H1 (cell line): Measurements from ENCODE around the gene PIF1. TPM values are rescaled to one million over a fixed set of nuclear protein-coding genes. Genes with fewer than 3 reads are reported as not detected.
A peak's percentile ranks its signal among the peaks of the same experiment; 100 is the strongest.

Experiments
- ASH2L ChIP-seq: fragments of 200-600, 300-600 bp; sonication (generic); IDR thresholded peaks from one replicate; pipeline ENCODE4 v1.7.1; 2017; ENCODE audit warnings: low read length
- CBX5 ChIP-seq: fragments of 300-800, 300-1000 bp; sonication (generic); IDR thresholded peaks from 2 replicates; pipeline ENCODE4 v1.7.1; 2016; ENCODE audit warnings: antibody characterized with exemption, low read length, low read depth
- CBX8 ChIP-seq: fragments of 300-800, 300-1000 bp; sonication (generic); IDR thresholded peaks from 2 replicates; pipeline ENCODE4 v1.7.1; 2016; ENCODE audit warnings: low read depth, low read length, borderline replicate concordance
- CEBPB ChIP-seq: IDR thresholded peaks from 2 replicates; pipeline ENCODE4 v1.6.1; 2012; ENCODE audit warnings: low read depth, low read length
- CREB1 ChIP-seq: IDR thresholded peaks from 2 replicates; pipeline ENCODE4 v1.6.1; 2012; ENCODE audit warnings: inconsistent platforms
- EGR1 ChIP-seq: IDR thresholded peaks from 2 replicates; pipeline ENCODE4 v1.6.1; 2011; ENCODE audit warnings: low read depth, low read length, borderline replicate concordance
- GABPA ChIP-seq: IDR thresholded peaks from 2 replicates; pipeline ENCODE4 v1.6.1; 2011; ENCODE audit warnings: mild to moderate bottlenecking, low read length, moderate library complexity, borderline replicate concordance; ENCODE audit not compliant: insufficient read depth
- HDAC6 ChIP-seq: IDR thresholded peaks from one replicate; pipeline ENCODE4 v1.7.1; 2012; ENCODE audit warnings: low read depth, mild to moderate bottlenecking, inconsistent platforms, low read length, moderate library complexity
- JUN ChIP-seq: IDR thresholded peaks from 2 replicates; pipeline ENCODE4 v1.6.1; 2011; ENCODE audit warnings: low read depth, mild to moderate bottlenecking, improper control_type of control experiment, low read length
- JUND ChIP-seq: IDR thresholded peaks from 2 replicates; pipeline ENCODE4 v1.6.1; 2011; ENCODE audit warnings: mild to moderate bottlenecking, improper control_type of control experiment, low read length
- KDM5A ChIP-seq: fragments of 200-600 bp; IDR thresholded peaks from 2 replicates; pipeline ENCODE4 v1.7.1; 2012; ENCODE audit warnings: mild to moderate bottlenecking, low read length, inconsistent platforms, mixed read lengths
- RAD21 ChIP-seq, 2 experiments: IDR thresholded peaks in 1 of 2; conservative IDR thresholded peaks in 1 of 2; 2 replicates each; pipeline ENCODE4 v1.6.1; 2011; ENCODE audit warnings: low read depth in 2 of 2, low read length in 2 of 2, improper control_type of control experiment in 1 of 2, inconsistent platforms in 1 of 2, mild to moderate bottlenecking in 1 of 2, moderate library complexity in 1 of 2
- RFX5 ChIP-seq: IDR thresholded peaks from 2 replicates; pipeline ENCODE4 v1.6.1; 2011; ENCODE audit warnings: low read depth, low read length, improper control_type of control experiment, borderline replicate concordance
- RXRA ChIP-seq: IDR thresholded peaks from 2 replicates; pipeline ENCODE4 v1.6.1; 2011; ENCODE audit warnings: low read depth, mild to moderate bottlenecking, low read length, moderate library complexity; ENCODE audit not compliant: insufficient read depth
- SAP30 ChIP-seq: fragments of 300-600 bp; sonication (generic); IDR thresholded peaks from 2 replicates; pipeline ENCODE4 v1.7.1; 2012; ENCODE audit warnings: low read length, moderate library complexity, mild to moderate bottlenecking, inconsistent platforms; ENCODE audit not compliant: insufficient read depth, insufficient replicate concordance
- SIX5 ChIP-seq: IDR thresholded peaks from 2 replicates; pipeline ENCODE4 v1.6.1; 2011; ENCODE audit warnings: mild to moderate bottlenecking, low read depth, low read length
- SP2 ChIP-seq: IDR thresholded peaks from 2 replicates; pipeline ENCODE4 v1.6.1; 2012; ENCODE audit warnings: mild to moderate bottlenecking, low read length, inconsistent platforms
- SUZ12 ChIP-seq: fragments of 200-600 bp; sonication (generic); IDR thresholded peaks from 2 replicates; pipeline ENCODE4 v1.6.1; 2012; ENCODE audit warnings: mild to moderate bottlenecking, inconsistent platforms, low read length, moderate library complexity, mixed read lengths
- TEAD4 ChIP-seq: IDR thresholded peaks from 2 replicates; pipeline ENCODE4 v1.6.1; 2012; ENCODE audit warnings: low read depth, low read length, inconsistent platforms, mixed read lengths
- YY1 ChIP-seq: IDR thresholded peaks from 2 replicates; pipeline ENCODE4 v1.6.1; 2011; ENCODE audit warnings: low read depth, mild to moderate bottlenecking, low read length
- ZNF274 ChIP-seq: IDR thresholded peaks from 2 replicates; pipeline ENCODE4 v1.7.0; 2012; ENCODE audit warnings: low read length, borderline replicate concordance; ENCODE audit errors: extremely low read depth
- polyA plus RNA-seq, 7 experiments: library from polyadenylated mRNA; depleted of rRNA in 3 of 7; stranded (reverse) in 5 of 7; unstranded in 2 of 7; fragments of >200 nt in 5 of 7; fragments of 200-250 nt in 2 of 7; gene quantifications; 1 replicate in 5 of 7; 2 replicates in 1 of 7; 4 replicates in 1 of 7; pipeline versions ENCODE4 v1.2.1 to v1.2.3, GENCODE V29; 2011 to 2013; ENCODE audit warnings: missing spikeins in 2 of 7, mixed read lengths in 2 of 7
- total RNA-seq: library from RNA; stranded (reverse); fragmentation: NEBNext Ultra II Directional; extraction: Animal tissue kit (Norgen Biotek cat#: 25700); gene quantifications from 2 replicates; pipeline ENCODE4 v1.2.1, GENCODE V29; 2021
- TF ChIP-seq, protein P1 (sequence below): IDR thresholded peaks from 2 replicates; pipeline ENCODE4 v1.6.1; 2011; ENCODE audit warnings: low read depth, mild to moderate bottlenecking, low read length; ENCODE audit not compliant: insufficient read depth
- TF ChIP-seq, protein P2 (sequence below), 3 experiments: IDR thresholded peaks; 1 replicate in 2 of 3; 2 replicates in 1 of 3; pipeline versions ENCODE4 v1.5.1 to v1.6.1; 2011; ENCODE audit warnings: low read length in 3 of 3, mild to moderate bottlenecking in 3 of 3, inconsistent platforms in 2 of 3, low read depth in 1 of 3, moderate library complexity in 1 of 3; ENCODE audit not compliant: insufficient read depth in 1 of 3; ENCODE audit errors: control extremely low read depth in 1 of 3

The PIF1 gene
- total and polyA plus RNA-seq, 2 of the 8 experiments (the other 6 are each of a cell fraction or from before 2014, with no cell fraction given), result 73.3 to 138 TPM

DNA sequence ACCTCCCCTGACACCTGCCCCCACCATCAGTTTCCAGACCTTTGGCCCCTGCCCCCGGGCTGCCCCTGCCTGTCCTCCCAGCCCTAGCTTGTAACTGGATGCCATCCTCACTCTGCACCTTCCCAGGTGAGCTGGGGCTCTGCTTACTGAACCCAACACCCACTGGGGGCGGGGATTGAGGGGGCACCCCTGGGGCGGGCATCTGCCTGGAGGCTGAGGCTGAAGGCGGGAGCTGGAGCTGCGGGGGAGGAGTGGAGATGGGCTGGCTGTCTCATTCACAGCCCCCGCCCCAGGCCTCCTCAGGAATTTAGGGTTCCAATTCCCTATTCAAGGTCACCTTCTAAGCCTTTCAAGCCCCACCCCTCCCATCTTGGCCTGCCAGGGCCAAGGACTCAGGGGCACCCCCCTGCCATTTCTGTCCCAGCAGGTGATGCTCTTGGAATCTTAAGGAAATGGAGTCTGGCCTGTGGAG, 17.7 kb downstream of the PIF1 start (continued):
- TF ChIP-seq SUZ12, result no peak
- no peak for TF ChIP-seq CREB1
- TF ChIP-seq GABPA, result no peak
- no peak for TF ChIP-seq ZNF274
- TF ChIP-seq JUND, result no peak
- TF ChIP-seq CBX8, result no peak
- 0 out of 2 replicates have a peak, but pooled peaks have one; percentile 4 for TF ChIP-seq RXRA
- TF ChIP-seq CEBPB, result no peak
- no peak for TF ChIP-seq KDM5A
- TF ChIP-seq ASH2L, result peak; percentile 16
- peak; percentile 74; the same call in 1 of the 2 replicates for TF ChIP-seq EGR1
- no peak for TF ChIP-seq SP2
- no peak for TF ChIP-seq JUN
- no peak for TF ChIP-seq CBX5
- TF ChIP-seq SAP30, result no peak
- TF ChIP-seq, protein P1, sequence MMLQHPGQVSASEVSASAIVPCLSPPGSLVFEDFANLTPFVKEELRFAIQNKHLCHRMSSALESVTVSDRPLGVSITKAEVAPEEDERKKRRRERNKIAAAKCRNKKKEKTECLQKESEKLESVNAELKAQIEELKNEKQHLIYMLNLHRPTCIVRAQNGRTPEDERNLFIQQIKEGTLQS, result no peak
- no peak for TF ChIP-seq SIX5
- TF ChIP-seq, protein P2, sequence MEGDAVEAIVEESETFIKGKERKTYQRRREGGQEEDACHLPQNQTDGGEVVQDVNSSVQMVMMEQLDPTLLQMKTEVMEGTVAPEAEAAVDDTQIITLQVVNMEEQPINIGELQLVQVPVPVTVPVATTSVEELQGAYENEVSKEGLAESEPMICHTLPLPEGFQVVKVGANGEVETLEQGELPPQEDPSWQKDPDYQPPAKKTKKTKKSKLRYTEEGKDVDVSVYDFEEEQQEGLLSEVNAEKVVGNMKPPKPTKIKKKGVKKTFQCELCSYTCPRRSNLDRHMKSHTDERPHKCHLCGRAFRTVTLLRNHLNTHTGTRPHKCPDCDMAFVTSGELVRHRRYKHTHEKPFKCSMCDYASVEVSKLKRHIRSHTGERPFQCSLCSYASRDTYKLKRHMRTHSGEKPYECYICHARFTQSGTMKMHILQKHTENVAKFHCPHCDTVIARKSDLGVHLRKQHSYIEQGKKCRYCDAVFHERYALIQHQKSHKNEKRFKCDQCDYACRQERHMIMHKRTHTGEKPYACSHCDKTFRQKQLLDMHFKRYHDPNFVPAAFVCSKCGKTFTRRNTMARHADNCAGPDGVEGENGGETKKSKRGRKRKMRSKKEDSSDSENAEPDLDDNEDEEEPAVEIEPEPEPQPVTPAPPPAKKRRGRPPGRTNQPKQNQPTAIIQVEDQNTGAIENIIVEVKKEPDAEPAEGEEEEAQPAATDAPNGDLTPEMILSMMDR (IDR thresholded peaks at IDR 0.05; ENCODE audit: control extremely low read depth in 1 of 3, insufficient read depth in 1 of 3, low read depth in 1 of 3, low read length in 3 of 3), result no peak
- TF ChIP-seq HDAC6, result no peak
- peak; percentile 85 for TF ChIP-seq TEAD4
- TF ChIP-seq RFX5, result no peak
- no peak for TF ChIP-seq RAD21 (IDR thresholded peaks at IDR 0.05 in 1 of 2, conservative IDR thresholded peaks at IDR 0.05 in 1 of 2; ENCODE audit: low read depth in 2 of 2, low read length in 2 of 2)
- peak; percentile 82 for TF ChIP-seq YY1
